ENCODE results near the gene DPH2.

DNA sequence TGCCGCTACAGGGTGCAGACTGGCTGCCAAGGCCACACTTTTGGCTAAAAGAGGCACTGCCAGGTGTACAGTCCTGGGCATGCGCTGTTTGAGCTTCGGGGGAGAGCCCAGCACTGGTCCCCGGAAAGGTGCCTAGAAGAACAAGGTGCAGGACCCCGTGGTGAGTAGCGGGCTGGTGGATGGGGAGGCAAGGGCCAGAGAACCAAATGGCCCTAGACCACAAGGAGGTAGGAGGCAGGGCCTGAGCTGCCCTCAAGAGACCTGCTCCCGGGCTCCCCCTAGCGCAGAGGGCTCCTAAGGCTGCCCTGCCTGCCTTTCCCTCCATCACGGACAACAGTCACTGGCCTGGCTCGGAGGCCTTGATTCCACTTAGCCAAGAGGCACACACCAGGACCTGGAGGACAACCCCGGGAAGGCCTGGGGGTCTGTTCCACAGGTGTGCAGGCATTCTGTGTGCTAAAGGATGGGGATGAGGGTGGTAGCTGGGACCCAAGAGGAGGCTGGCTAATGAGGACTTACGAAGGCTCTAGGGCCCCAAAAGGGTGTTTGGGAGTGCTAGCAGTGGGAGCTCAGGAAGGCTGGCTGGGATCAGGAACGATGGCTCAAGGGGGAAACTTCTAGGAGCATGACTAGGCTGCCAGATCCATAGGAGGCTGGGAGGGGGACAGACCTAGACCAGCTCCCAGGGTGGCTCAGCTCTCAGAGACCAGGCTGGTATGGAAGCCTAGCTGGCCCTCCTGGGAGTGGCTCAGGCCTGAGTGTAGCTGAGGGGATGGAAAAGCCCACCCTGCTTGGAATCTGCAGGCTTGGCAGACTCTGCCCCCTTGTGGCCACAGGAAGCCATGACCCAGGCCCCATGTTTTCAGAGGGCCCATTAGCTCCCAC, 35.5 kb upstream of the DPH2 start:
- TF ChIP-seq, protein P1, sequence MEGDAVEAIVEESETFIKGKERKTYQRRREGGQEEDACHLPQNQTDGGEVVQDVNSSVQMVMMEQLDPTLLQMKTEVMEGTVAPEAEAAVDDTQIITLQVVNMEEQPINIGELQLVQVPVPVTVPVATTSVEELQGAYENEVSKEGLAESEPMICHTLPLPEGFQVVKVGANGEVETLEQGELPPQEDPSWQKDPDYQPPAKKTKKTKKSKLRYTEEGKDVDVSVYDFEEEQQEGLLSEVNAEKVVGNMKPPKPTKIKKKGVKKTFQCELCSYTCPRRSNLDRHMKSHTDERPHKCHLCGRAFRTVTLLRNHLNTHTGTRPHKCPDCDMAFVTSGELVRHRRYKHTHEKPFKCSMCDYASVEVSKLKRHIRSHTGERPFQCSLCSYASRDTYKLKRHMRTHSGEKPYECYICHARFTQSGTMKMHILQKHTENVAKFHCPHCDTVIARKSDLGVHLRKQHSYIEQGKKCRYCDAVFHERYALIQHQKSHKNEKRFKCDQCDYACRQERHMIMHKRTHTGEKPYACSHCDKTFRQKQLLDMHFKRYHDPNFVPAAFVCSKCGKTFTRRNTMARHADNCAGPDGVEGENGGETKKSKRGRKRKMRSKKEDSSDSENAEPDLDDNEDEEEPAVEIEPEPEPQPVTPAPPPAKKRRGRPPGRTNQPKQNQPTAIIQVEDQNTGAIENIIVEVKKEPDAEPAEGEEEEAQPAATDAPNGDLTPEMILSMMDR (IDR thresholded peaks at IDR 0.05) = peak; percentile 85
- TF ChIP-seq EZH2 (IDR thresholded peaks at IDR 0.05) = no peak

Measured in neural progenitor cell (in vitro differentiated cells).